H1 (cell line): ENCODE results near the gene HSD17B4. TPM values are rescaled to one million over a fixed set of nuclear protein-coding genes. Genes with fewer than 3 reads are reported as not detected.
A peak's percentile ranks its signal among the peaks of the same experiment; 100 is the strongest.

Experiments
- CBX8 ChIP-seq: fragments of 300-800, 300-1000 bp; sonication (generic); IDR thresholded peaks from 2 replicates; pipeline ENCODE4 v1.7.1; 2016; ENCODE audit warnings: low read depth, low read length, borderline replicate concordance
- CHD2 ChIP-seq: IDR thresholded peaks from 2 replicates; pipeline ENCODE4 v1.6.1; 2012; ENCODE audit warnings: low read length, improper control_type of control experiment
- CTCF ChIP-seq, 3 experiments: IDR thresholded peaks; 1 replicate in 2 of 3; 2 replicates in 1 of 3; pipeline versions ENCODE4 v1.5.1 to v1.6.1; 2011; ENCODE audit warnings: low read length in 3 of 3, mild to moderate bottlenecking in 3 of 3, inconsistent platforms in 2 of 3, low read depth in 1 of 3, moderate library complexity in 1 of 3; ENCODE audit not compliant: insufficient read depth in 1 of 3; ENCODE audit errors: control extremely low read depth in 1 of 3
- EGR1 ChIP-seq: IDR thresholded peaks from 2 replicates; pipeline ENCODE4 v1.6.1; 2011; ENCODE audit warnings: low read depth, low read length, borderline replicate concordance
- FOSL1 ChIP-seq: IDR thresholded peaks from 2 replicates; pipeline ENCODE4 v1.6.1; 2011; ENCODE audit warnings: mild to moderate bottlenecking, low read depth, low read length, moderate library complexity; ENCODE audit not compliant: insufficient read depth
- GABPA ChIP-seq: IDR thresholded peaks from 2 replicates; pipeline ENCODE4 v1.6.1; 2011; ENCODE audit warnings: mild to moderate bottlenecking, low read length, moderate library complexity, borderline replicate concordance; ENCODE audit not compliant: insufficient read depth
- HDAC6 ChIP-seq: IDR thresholded peaks from one replicate; pipeline ENCODE4 v1.7.1; 2012; ENCODE audit warnings: low read depth, mild to moderate bottlenecking, inconsistent platforms, low read length, moderate library complexity
- JUND ChIP-seq: IDR thresholded peaks from 2 replicates; pipeline ENCODE4 v1.6.1; 2011; ENCODE audit warnings: mild to moderate bottlenecking, improper control_type of control experiment, low read length
- KDM1A ChIP-seq: fragments of 200-600, 300-600 bp; sonication (generic); IDR thresholded peaks from 2 replicates; pipeline ENCODE4 v1.7.1; 2016; ENCODE audit warnings: mild to moderate bottlenecking, low read length, borderline replicate concordance
- NRF1 ChIP-seq: IDR thresholded peaks from 2 replicates; pipeline ENCODE4 v1.6.1; 2011; ENCODE audit warnings: mild to moderate bottlenecking, low read depth, low read length, improper control_type of control experiment
- PHF8 ChIP-seq: fragments of 200-600 bp; sonication (generic); conservative IDR thresholded peaks from 2 replicates; pipeline ENCODE4 v1.7.1; 2012; ENCODE audit warnings: low read depth, mild to moderate bottlenecking, inconsistent platforms, low read length, moderate library complexity
- POLR2AphosphoS5 ChIP-seq: IDR thresholded peaks from 2 replicates; pipeline ENCODE4 v1.6.1; 2011; ENCODE audit warnings: low read depth, low read length
- RAD21 ChIP-seq, 2 experiments: IDR thresholded peaks in 1 of 2; conservative IDR thresholded peaks in 1 of 2; 2 replicates each; pipeline ENCODE4 v1.6.1; 2011; ENCODE audit warnings: low read depth in 2 of 2, low read length in 2 of 2, improper control_type of control experiment in 1 of 2, inconsistent platforms in 1 of 2, mild to moderate bottlenecking in 1 of 2, moderate library complexity in 1 of 2
- RFX5 ChIP-seq: IDR thresholded peaks from 2 replicates; pipeline ENCODE4 v1.6.1; 2011; ENCODE audit warnings: low read depth, low read length, improper control_type of control experiment, borderline replicate concordance
- RNF2 ChIP-seq: fragments of 200-900, 300-1000 bp; sonication (generic); IDR thresholded peaks from 2 replicates; pipeline ENCODE4 v1.7.1; 2016; ENCODE audit warnings: borderline replicate concordance, low read depth, mild to moderate bottlenecking, antibody characterized with exemption, low read length; ENCODE audit not compliant: poor library complexity, severe bottlenecking; ENCODE audit errors: missing control alignments
- SP4 ChIP-seq: IDR thresholded peaks from 2 replicates; pipeline ENCODE4 v1.6.1; 2012; ENCODE audit warnings: low read length, inconsistent platforms
- TAF1 ChIP-seq: IDR thresholded peaks from 2 replicates; pipeline ENCODE4 v1.6.1; 2011; ENCODE audit warnings: mild to moderate bottlenecking, low read depth, low read length
- TBP ChIP-seq: IDR thresholded peaks from 2 replicates; pipeline ENCODE4 v1.6.1; 2011; ENCODE audit warnings: low read depth, low read length, improper control_type of control experiment
- TEAD4 ChIP-seq: IDR thresholded peaks from 2 replicates; pipeline ENCODE4 v1.6.1; 2012; ENCODE audit warnings: low read depth, low read length, inconsistent platforms, mixed read lengths
- USF2 ChIP-seq: IDR thresholded peaks from 2 replicates; pipeline ENCODE4 v1.6.1; 2011; ENCODE audit warnings: low read length, improper control_type of control experiment
- polyA plus RNA-seq, 7 experiments: library from polyadenylated mRNA; depleted of rRNA in 3 of 7; stranded (reverse) in 5 of 7; unstranded in 2 of 7; fragments of >200 nt in 5 of 7; fragments of 200-250 nt in 2 of 7; gene quantifications; 1 replicate in 5 of 7; 2 replicates in 1 of 7; 4 replicates in 1 of 7; pipeline versions ENCODE4 v1.2.1 to v1.2.3, GENCODE V29; 2011 to 2013; ENCODE audit warnings: missing spikeins in 2 of 7, mixed read lengths in 2 of 7
- total RNA-seq: library from RNA; stranded (reverse); fragmentation: NEBNext Ultra II Directional; extraction: Animal tissue kit (Norgen Biotek cat#: 25700); gene quantifications from 2 replicates; pipeline ENCODE4 v1.2.1, GENCODE V29; 2021
- TF ChIP-seq, protein P1 (sequence below): IDR thresholded peaks from 2 replicates; pipeline ENCODE4 v1.6.1; 2012; ENCODE audit warnings: inconsistent platforms

HSD17B4 gene
- total and polyA plus RNA-seq, 2 of the 8 experiments (the other 6 are each of a cell fraction or from before 2014, with no cell fraction given), result 305 to 369 TPM

DNA sequence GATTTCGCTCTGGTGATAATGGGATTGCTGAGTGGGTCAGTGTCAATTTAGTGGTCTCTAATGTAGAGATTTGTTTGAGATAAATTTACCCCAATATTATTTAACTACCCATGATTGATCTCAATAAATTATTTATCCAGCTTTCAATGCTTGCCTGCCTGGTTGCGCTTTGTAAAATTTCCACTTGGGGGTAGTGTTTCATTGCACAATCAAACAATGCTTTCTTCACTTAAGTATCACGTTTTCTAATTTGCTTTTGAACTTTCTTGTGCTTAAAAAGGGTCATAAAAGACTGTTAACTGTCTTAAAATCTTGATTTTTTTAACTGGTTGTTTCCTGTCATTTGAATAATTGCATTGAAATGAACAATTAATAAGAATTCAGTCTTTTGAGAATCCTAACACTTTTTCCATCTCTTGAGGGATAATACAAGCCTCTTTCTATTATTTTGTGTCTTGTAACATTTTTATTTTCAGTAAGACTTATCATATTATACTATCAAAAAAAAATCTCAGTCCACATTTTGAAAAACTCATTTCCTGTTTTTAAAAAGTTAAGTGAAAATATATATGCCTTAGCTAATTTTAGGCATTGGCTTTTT is 18.7 kb downstream of the HSD17B4 start (continued):
- TF ChIP-seq CBX8, result no peak
- no peak for TF ChIP-seq USF2
- no peak for TF ChIP-seq TBP
- TF ChIP-seq TAF1, result no peak
- TF ChIP-seq HDAC6, result no peak
- no peak for TF ChIP-seq RFX5
- TF ChIP-seq CHD2, result no peak
- TF ChIP-seq KDM1A, result no peak
- TF ChIP-seq TEAD4, result no peak
- TF ChIP-seq, protein P1, sequence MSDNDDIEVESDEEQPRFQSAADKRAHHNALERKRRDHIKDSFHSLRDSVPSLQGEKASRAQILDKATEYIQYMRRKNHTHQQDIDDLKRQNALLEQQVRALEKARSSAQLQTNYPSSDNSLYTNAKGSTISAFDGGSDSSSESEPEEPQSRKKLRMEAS, result no peak
- peak; percentile 83 to 84 for TF ChIP-seq RAD21 (IDR thresholded peaks at IDR 0.05 in 1 of 2, conservative IDR thresholded peaks at IDR 0.05 in 1 of 2; ENCODE audit: low read depth in 2 of 2, low read length in 2 of 2)
- no peak for TF ChIP-seq JUND
- TF ChIP-seq FOSL1, result no peak
- no peak for TF ChIP-seq NRF1
- no peak for TF ChIP-seq RNF2
- TF ChIP-seq CTCF (IDR thresholded peaks at IDR 0.05; ENCODE audit: control extremely low read depth in 1 of 3, insufficient read depth in 1 of 3, low read depth in 1 of 3, low read length in 3 of 3), result peak in 2 of 3 experiments; percentile 39 to 53; a peak in 2 of 4 replicates
- TF ChIP-seq EGR1, result no peak
- no peak for TF ChIP-seq PHF8
- TF ChIP-seq GABPA, result no peak
- no peak for TF ChIP-seq POLR2AphosphoS5
- no peak for TF ChIP-seq SP4
